Measurements from ENCODE around the gene NTF3.

GRCh38 chr12:5524769-5525436 lies 93.0 kb downstream of the NTF3 start:
- TF ChIP-seq POLR2AphosphoS5 (IDR thresholded peaks at IDR 0.05; ENCODE audit: low read depth, low read length), result no peak
- no peak for TF ChIP-seq FOSL1 (IDR thresholded peaks at IDR 0.05; ENCODE audit: insufficient read depth, low read depth, low read length)
- no peak for TF ChIP-seq SRF (IDR thresholded peaks at IDR 0.05; ENCODE audit: low read depth, low read length)
- TF ChIP-seq CHD1 (IDR thresholded peaks at IDR 0.05; ENCODE audit: low read depth, low read length), result no peak
